Fibroblast of mammary gland (primary cell): ENCODE results near the gene PCDHA12.
"Not testable (repeated sequence)": the region's sequence is repeated elsewhere in the genome, so short reads cannot be mapped to it uniquely, and the experiment has no call there.

ENCODE experiments used
- DNase-seq: peaks from one replicate; pipeline ENCODE4 v3.0.0-alpha.2; 2010; ENCODE audit warnings: low read depth
- H3K4me3 ChIP-seq: 2 replicates; pipeline ENCODE4 v1.5.1; 2011; ENCODE audit warnings: low read depth, mild to moderate bottlenecking, low read length, moderate library complexity; ENCODE audit not compliant: control insufficient read depth
- TF ChIP-seq, protein P1 (sequence below): conservative IDR thresholded peaks from 2 replicates; pipeline ENCODE4 v1.5.1; 2011; ENCODE audit warnings: low read depth, low read length, inconsistent platforms; ENCODE audit not compliant: control insufficient read depth, insufficient read depth

The PCDHA12 gene

DNA sequence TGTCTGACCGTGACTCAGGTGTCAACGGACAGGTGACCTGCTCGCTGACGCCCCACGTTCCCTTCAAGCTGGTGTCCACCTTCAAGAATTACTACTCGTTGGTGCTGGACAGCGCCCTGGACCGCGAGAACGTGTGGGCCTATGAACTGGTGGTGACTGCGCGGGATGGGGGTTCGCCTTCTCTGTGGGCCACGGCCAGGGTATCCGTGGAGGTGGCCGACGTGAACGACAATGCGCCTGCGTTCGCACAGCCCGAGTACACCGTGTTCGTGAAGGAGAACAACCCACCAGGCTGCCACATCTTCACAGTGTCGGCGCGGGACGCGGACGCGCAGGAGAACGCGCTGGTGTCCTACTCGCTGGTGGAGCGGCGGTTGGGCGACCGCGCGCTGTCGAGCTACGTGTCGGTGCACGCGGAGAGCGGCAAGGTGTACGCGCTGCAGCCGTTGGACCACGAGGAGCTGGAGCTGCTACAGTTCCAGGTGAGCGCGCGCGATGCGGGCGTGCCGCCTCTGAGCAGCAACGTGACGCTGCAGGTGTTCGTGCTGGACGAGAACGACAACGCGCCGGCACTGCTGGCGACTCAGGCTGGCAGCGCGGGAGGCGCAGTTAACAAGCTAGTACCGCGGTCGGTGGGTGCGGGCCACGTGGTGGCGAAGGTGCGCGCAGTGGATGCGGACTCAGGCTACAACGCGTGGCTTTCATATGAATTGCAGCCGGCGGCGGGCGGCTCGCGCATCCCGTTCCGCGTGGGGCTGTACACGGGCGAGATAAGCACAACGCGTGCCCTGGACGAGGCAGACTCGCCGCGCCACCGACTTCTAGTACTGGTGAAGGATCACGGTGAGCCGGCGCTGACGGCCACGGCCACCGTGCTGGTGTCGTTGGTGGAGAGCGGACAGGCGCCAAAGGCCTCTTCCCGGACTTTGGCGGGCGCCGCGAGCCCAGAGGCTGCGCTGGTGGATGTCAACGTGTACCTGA, 4.6 kb upstream of the PCDHA12 start:
- DNase-seq, result no peak
- no peak overlapping the region for H3K4me3 ChIP-seq
- TF ChIP-seq, protein P1, sequence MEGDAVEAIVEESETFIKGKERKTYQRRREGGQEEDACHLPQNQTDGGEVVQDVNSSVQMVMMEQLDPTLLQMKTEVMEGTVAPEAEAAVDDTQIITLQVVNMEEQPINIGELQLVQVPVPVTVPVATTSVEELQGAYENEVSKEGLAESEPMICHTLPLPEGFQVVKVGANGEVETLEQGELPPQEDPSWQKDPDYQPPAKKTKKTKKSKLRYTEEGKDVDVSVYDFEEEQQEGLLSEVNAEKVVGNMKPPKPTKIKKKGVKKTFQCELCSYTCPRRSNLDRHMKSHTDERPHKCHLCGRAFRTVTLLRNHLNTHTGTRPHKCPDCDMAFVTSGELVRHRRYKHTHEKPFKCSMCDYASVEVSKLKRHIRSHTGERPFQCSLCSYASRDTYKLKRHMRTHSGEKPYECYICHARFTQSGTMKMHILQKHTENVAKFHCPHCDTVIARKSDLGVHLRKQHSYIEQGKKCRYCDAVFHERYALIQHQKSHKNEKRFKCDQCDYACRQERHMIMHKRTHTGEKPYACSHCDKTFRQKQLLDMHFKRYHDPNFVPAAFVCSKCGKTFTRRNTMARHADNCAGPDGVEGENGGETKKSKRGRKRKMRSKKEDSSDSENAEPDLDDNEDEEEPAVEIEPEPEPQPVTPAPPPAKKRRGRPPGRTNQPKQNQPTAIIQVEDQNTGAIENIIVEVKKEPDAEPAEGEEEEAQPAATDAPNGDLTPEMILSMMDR, result no peak

DNA sequence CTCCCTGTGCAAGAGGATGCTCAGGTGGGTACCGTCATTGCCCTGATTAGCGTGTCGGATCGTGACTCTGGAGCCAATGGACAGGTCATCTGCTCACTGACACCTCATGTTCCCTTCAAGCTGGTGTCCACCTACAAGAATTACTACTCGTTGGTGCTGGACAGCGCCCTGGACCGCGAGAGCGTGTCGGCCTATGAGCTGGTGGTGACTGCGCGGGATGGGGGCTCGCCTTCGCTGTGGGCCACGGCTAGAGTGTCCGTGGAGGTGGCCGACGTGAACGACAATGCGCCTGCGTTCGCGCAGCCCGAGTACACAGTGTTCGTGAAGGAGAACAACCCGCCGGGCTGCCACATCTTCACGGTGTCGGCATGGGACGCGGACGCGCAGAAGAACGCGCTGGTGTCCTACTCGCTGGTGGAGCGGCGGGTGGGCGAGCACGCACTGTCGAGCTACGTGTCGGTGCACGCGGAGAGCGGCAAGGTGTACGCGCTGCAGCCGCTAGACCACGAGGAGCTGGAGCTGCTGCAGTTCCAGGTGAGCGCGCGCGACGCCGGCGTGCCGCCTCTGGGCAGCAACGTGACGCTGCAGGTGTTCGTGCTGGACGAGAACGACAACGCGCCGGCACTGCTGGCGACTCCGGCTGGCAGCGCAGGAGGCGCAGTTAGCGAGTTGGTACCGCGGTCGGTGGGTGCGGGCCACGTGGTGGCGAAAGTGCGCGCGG, 1.6 kb downstream of the PCDHA12 start:
- not testable (repeated sequence) for DNase-seq, H3K4me3 ChIP-seq

DNA sequence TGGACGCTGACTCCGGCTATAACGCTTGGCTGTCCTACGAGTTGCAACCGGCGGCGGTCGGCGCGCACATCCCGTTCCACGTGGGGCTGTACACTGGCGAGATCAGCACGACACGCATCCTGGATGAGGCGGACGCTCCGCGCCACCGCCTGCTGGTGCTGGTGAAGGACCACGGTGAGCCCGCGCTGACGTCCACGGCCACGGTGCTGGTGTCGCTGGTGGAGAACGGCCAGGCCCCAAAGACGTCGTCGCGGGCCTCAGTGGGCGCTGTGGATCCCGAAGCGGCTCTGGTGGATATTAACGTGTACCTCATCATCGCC, 2.1 kb downstream of the PCDHA12 start:
- H3K4me3 ChIP-seq, result no peak overlapping the region
- TF ChIP-seq, protein P1, result no peak
- no peak for DNase-seq

DNA sequence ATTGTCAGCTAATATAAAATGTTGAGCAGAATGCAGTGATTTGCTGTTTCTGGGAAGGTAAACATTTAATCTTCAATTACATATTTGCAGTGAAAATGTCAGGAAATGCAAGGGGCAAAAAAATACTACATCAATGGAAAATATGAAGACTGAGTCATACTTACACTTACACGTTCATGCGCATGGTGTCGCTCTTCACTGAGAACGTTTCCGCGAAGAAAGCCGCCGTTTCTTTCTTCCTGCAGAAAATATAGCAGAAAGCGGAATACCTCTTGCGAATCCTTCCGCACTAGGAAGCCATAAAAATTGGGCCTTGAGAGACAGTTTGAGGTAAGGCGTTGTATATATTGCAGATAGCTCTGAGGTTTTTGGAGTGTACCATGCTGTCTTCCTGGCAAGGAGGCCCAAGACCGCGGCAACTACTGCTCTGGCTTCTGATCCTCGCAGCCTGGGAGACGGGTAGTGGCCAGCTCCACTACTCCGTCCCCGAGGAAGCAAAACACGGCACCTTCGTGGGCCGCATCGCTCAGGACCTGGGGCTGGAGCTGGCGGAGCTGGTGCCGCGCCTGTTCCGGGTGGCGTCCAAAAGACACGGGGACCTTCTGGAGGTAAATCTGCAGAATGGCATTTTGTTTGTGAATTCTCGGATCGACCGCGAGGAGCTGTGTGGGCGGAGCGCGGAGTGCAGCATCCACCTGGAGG, 6.9 kb downstream of the PCDHA12 start, which contains the start of gene PCDHA13:
TSS of gene PCDHA13 (plus strand) at position 236 of the 702 bp plus-strand sequence. CDS start at position 381, 145 bp downstream.
- DNase-seq, result peak; percentile 23
- TF ChIP-seq, protein P1, result peak; percentile 19
- H3K4me3 ChIP-seq, result no peak within 1 kb of the TSS

DNA sequence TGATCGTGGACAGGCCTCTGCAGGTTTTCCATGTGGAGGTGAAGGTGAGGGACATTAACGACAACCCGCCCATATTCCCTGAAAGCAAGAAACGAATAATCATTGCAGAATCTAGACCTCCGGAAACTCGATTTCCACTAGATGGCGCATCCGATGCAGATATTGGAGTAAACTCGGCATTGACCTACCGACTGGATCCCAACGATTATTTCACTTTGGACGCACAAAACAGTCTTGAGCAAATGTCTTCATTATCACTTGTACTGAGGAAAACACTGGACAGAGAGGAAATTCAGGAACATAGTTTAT, 7.4 kb downstream of the PCDHA12 start:
- TF ChIP-seq, protein P1, result no peak
- peak; percentile 5 for DNase-seq
- H3K4me3 ChIP-seq, result no peak overlapping the region

DNA sequence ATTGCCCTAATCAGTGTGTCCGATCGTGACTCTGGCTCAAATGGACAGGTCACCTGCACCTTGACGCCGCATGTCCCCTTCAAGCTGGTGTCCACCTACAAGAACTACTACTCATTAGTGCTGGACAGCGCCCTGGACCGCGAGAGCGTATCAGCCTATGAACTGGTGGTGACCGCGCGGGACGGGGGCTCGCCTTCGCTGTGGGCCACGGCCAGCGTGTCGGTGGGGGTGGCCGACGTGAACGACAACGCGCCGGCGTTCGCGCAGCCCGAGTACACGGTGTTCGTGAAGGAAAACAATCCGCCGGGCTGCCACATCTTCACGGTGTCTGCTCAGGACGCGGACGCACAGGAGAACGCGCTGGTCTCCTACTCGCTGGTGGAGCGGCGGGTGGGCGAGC, 8.3 kb downstream of the PCDHA12 start:
- H3K4me3 ChIP-seq, result no peak overlapping the region
- TF ChIP-seq, protein P1, result no peak
- no peak for DNase-seq
